Measurements from ENCODE around the gene DIPK2A.

- TF ChIP-seq CTCF (IDR thresholded peaks at IDR 0.05) (no peak), POLR2A (IDR thresholded peaks at IDR 0.05) (no peak)
Measured at GRCh38 chr3:143979041-143979440, 7.4 kb downstream of the DIPK2A start.

Data from heart left ventricle (tissue), 13 donors.